DND-41 (cell line): Measurements from ENCODE around the gene NME4.

Experiments
- ATAC-seq: fragments of 200-7000 bp; cut with Tn5 transposase; 3 replicates; pipeline ENCODE4 v1.9.1; 2021; ENCODE audit warnings: low read depth; ENCODE audit not compliant: insufficient read depth
- DNase-seq: peaks from one replicate; pipeline ENCODE4 v3.0.0-alpha.2; 2020
- H2AFZ ChIP-seq: 2 replicates; pipeline ENCODE4 v1.6.0; 2012; ENCODE audit warnings: low read depth, low read length
- H3K27ac ChIP-seq: 2 replicates; pipeline ENCODE4 v1.5.1; 2012; ENCODE audit warnings: low read length, inconsistent platforms
- H3K27me3 ChIP-seq: fragments of 200-600 bp; sonication (generic); 2 replicates; pipeline ENCODE4 v1.6.0; 2012; ENCODE audit warnings: low read length, mild to moderate bottlenecking, inconsistent platforms; ENCODE audit not compliant: insufficient read depth, poor library complexity
- H3K36me3 ChIP-seq: 2 replicates; pipeline ENCODE4 v1.5.1; 2012; ENCODE audit warnings: low read length, inconsistent platforms; ENCODE audit not compliant: insufficient read depth
- H3K4me1 ChIP-seq: 2 replicates; pipeline ENCODE4 v1.5.1; 2012; ENCODE audit warnings: mild to moderate bottlenecking, low read length; ENCODE audit not compliant: insufficient read depth
- H3K4me2 ChIP-seq: 2 replicates; pipeline ENCODE4 v1.6.0; 2012; ENCODE audit warnings: mild to moderate bottlenecking, moderate library complexity, low read length, inconsistent platforms; ENCODE audit not compliant: insufficient read depth
- H3K4me3 ChIP-seq, 2 experiments: fragments of 200-600 bp in 1 of 2; shearing (Covaris generic) in 1 of 2; 2 replicates each; pipeline ENCODE4 v1.5.1; 2012 to 2016; ENCODE audit warnings: inconsistent platforms in 2 of 2, low read length in 2 of 2, mild to moderate bottlenecking in 2 of 2, low read depth in 1 of 2, moderate library complexity in 1 of 2
- H3K79me2 ChIP-seq: 2 replicates; pipeline ENCODE4 v1.6.0; 2012; ENCODE audit warnings: low read length, inconsistent platforms; ENCODE audit not compliant: insufficient read depth
- H3K9ac ChIP-seq: 2 replicates; pipeline ENCODE4 v1.6.0; 2012; ENCODE audit warnings: low read depth, mild to moderate bottlenecking, inconsistent platforms, low read length, moderate library complexity
- H3K9me3 ChIP-seq: 2 replicates; pipeline ENCODE4 v1.5.1; 2012; ENCODE audit warnings: low read length, moderate library complexity, mild to moderate bottlenecking, inconsistent platforms; ENCODE audit not compliant: insufficient read depth, severe bottlenecking
- H4K20me1 ChIP-seq: 2 replicates; pipeline ENCODE4 v1.6.0; 2012; ENCODE audit warnings: low read length; ENCODE audit not compliant: insufficient read depth
- EZH2 ChIP-seq: IDR thresholded peaks from 3 replicates; pipeline ENCODE4 v1.6.1; 2012; ENCODE audit warnings: borderline replicate concordance, low read depth, mild to moderate bottlenecking, moderate library complexity, low read length, inconsistent platforms; ENCODE audit not compliant: severe bottlenecking
- TF ChIP-seq, protein P1 (sequence below): IDR thresholded peaks from 2 replicates; pipeline ENCODE4 v1.5.1; 2012; ENCODE audit warnings: borderline replicate concordance, low read length, moderate library complexity, mild to moderate bottlenecking; ENCODE audit not compliant: poor library complexity, severe bottlenecking; ENCODE audit errors: extremely low read depth

The NME4 gene

GRCh38 chr16:366476-366875 lies 30.5 kb upstream of the NME4 start:
- Histone ChIP-seq H3K4me1 (peaks cover 33% of the 10 kb centered on the region), H3K27ac (no peak overlapping the region), H3K9ac (no peak overlapping the region), H3K79me2 (peaks cover 7% of the 10 kb centered on the region), H3K4me3 (no peak overlapping the region), H4K20me1 (peaks cover 23% of the 10 kb centered on the region; the same call in 1 of the 2 replicates), H3K36me3 (peaks cover 38% of the 10 kb centered on the region), H3K4me2 (no peak overlapping the region), H2AFZ (no peak overlapping the region), H3K27me3 (no peaks in the 10 kb centered on the region), H3K9me3 (no peaks in the 10 kb centered on the region)
- DNase-seq (no peak), ATAC-seq (no peak)
- TF ChIP-seq EZH2, result no peak
- TF ChIP-seq, protein P1, sequence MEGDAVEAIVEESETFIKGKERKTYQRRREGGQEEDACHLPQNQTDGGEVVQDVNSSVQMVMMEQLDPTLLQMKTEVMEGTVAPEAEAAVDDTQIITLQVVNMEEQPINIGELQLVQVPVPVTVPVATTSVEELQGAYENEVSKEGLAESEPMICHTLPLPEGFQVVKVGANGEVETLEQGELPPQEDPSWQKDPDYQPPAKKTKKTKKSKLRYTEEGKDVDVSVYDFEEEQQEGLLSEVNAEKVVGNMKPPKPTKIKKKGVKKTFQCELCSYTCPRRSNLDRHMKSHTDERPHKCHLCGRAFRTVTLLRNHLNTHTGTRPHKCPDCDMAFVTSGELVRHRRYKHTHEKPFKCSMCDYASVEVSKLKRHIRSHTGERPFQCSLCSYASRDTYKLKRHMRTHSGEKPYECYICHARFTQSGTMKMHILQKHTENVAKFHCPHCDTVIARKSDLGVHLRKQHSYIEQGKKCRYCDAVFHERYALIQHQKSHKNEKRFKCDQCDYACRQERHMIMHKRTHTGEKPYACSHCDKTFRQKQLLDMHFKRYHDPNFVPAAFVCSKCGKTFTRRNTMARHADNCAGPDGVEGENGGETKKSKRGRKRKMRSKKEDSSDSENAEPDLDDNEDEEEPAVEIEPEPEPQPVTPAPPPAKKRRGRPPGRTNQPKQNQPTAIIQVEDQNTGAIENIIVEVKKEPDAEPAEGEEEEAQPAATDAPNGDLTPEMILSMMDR, result no peak

DNA sequence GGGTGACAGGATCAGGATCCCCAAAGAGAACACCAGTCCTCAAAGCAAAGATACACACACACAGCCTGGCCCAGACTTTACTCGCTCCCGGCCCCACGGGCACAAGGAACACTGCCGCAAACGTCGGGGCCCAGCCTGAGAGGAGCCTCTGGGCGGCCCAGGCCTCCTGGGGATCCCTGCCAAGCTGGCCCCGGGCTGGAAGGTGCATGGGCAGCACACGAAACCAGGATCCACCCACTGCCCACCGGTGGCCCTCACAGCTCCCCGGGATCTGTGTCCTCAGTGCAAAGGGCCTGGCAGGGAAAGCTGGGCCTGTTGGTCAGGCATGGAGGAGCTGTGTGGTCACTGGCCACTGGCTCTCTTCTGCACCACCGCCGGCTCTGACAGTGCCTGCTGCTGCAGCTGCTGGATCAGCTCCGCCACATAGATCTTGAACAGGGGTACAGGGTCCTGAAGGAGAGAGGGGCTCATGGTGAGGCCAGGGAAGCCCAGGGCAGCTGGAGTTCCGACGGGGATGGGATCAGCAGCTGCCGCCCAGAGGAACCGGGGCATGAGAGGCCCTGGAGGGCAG lies 29.6 kb upstream of the NME4 start:
- TF ChIP-seq, protein P1, result no peak
- TF ChIP-seq EZH2, result no peak
- ATAC-seq, result no peak

DNA sequence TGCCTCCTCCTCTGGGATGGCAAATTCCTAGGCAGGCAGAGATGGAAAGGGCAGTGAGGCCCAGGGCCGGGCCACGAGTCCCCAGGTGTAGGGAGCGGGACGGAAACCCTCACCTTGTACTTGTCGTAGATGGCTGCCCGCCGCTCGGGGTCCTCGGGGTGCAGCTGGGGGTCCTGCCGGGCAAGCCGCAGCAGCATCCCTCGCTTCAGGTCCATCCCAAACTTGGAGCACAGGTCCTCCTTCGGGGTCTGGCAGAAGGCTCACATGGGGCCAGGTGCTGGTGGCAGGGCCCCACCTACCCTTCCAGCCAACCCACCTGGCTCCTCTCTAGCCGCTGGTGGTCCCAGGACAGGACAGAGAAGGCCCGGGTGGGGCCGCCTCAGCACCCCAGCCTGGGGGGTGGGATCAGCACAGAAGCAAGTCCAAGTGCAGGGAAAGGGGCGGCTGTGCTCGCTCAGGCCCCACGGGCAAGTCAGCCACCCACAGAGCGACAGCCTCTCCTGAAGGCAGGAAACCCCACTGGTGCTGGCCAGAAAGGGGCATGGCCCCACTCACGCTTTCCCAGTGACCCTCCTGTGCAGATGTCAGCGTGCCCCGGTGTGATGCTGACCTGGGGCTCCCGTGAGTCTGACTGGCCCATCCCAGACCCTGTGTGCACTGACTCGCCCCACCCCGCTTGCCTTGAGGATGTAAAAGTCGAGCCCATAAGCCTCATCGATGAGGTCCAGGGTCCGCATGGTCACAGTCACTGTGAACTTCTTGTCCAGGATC lies 28.4 kb upstream of the NME4 start:
- ATAC-seq, result no peak
- H4K20me1 ChIP-seq, result peaks cover 20% of the 10 kb centered on the region; the same call in 1 of the 2 replicates

More for the DNA sequence above, 29.6 kb upstream of the NME4 start:
- DNase-seq, result no peak
- H3K4me3 ChIP-seq, result no peak overlapping the region
- peaks cover 23% of the 10 kb centered on the region; the same call in 1 of the 2 replicates for H4K20me1 ChIP-seq
- no peak overlapping the region for H2AFZ ChIP-seq
- peaks cover 29% of the 10 kb centered on the region for H3K4me1 ChIP-seq
- H3K36me3 ChIP-seq, result peaks cover 47% of the 10 kb centered on the region
- H3K9ac ChIP-seq, result no peak overlapping the region
- peaks cover 7% of the 10 kb centered on the region for H3K79me2 ChIP-seq
- H3K27me3 ChIP-seq, result no peaks in the 10 kb centered on the region
- no peaks in the 10 kb centered on the region for H3K9me3 ChIP-seq
- no peak overlapping the region for H3K4me2 ChIP-seq
- H3K27ac ChIP-seq, result no peak overlapping the region

More for the DNA sequence above, 28.4 kb upstream of the NME4 start:
- no peak overlapping the region for H3K4me3 ChIP-seq
- H3K27ac ChIP-seq, result no peak overlapping the region
- H3K9ac ChIP-seq, result peak overlapping the region; percentile 56; the same call in 1 of the 2 replicates
- H3K9me3 ChIP-seq, result no peaks in the 10 kb centered on the region
- TF ChIP-seq, protein P1, result no peak
- no peak for TF ChIP-seq EZH2
- peaks cover 7% of the 10 kb centered on the region for H3K79me2 ChIP-seq
- H3K4me1 ChIP-seq, result peaks cover 27% of the 10 kb centered on the region
- no peaks in the 10 kb centered on the region for H3K27me3 ChIP-seq
- peaks cover 59% of the 10 kb centered on the region for H3K36me3 ChIP-seq
- no peak overlapping the region for H2AFZ ChIP-seq
- H3K4me2 ChIP-seq, result peak overlapping the region; percentile 65; the same call in 1 of the 2 replicates
- no peak for DNase-seq
